Measurements from ENCODE around the gene SLC24A3. TPM values are rescaled to one million over a fixed set of nuclear protein-coding genes. Genes with fewer than 3 reads are reported as not detected.

The SLC24A3 gene
- total RNA-seq, 3 donors from 2014 or later: 4.9 to 12.3 (median 5.9) TPM

DNA sequence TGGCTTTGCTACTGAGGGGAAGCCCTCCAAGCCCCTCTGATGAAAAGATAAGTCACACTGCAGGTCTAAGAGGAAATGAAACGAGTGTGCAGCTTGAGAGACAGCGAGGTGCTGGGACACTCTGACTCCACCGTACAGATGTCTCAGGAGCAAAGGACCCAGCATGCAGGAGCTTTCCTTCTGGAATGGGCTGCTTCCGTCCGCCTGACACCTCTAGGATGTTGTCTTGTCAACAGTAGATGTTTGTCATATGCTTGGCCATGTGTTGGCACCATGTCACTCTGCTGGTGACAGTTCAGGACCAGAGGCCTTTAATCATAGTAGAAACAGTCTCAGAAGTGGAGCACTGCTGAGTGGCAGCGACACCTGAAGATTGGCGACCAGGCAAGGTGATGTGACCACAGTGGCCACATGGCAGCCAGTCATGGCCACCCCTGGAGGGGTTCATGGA lies 46.7 kb downstream of the SLC24A3 start:
- Histone ChIP-seq H3K36me3 (no peaks in the 10 kb centered on the region), H3K4me1 (peaks cover 0 to 2% of the 10 kb centered on the region in 2 donors), H3K4me3 (no peak overlapping the region), H3K27me3 (no peaks in the 10 kb centered on the region), H3K9me3 (no peaks in the 10 kb centered on the region), H3K27ac (no peak overlapping the region)
- DNase-seq (ENCODE audit: low spot score in 2 of 2): no peak
- intact Hi-C loops (cut with DNase I; ENCODE audit: low total_unique reads): no loop called here
- no peak for TF ChIP-seq POLR2AphosphoS5 (IDR thresholded peaks at IDR 0.05)
- TF ChIP-seq POLR2A (IDR thresholded peaks at IDR 0.05): no peak
- TF ChIP-seq CTCF (IDR thresholded peaks at IDR 0.05): no peak

- Histone ChIP-seq H3K27me3 (no peaks in the 10 kb centered on the region), H3K27ac (no peak overlapping the region), H3K36me3 (no peaks in the 10 kb centered on the region), H3K9me3 (no peaks in the 10 kb centered on the region), H3K4me1 (no peaks in the 10 kb centered on the region), H3K4me3 (no peak overlapping the region)
- DNase-seq (ENCODE audit: low spot score in 2 of 2): no peak
- TF ChIP-seq POLR2A (IDR thresholded peaks at IDR 0.05): no peak
- no peak for TF ChIP-seq CTCF (IDR thresholded peaks at IDR 0.05)
- TF ChIP-seq POLR2AphosphoS5 (IDR thresholded peaks at IDR 0.05): no peak
- intact Hi-C loops (cut with DNase I; ENCODE audit: low total_unique reads): no loop called here
These were observed 48.1 kb downstream of the SLC24A3 start for GRCh38 chr20:19260412-19261090.

- H3K4me1 ChIP-seq: no peaks in the 10 kb centered on the region
- H3K27ac ChIP-seq: no peak overlapping the region
- H3K9me3 ChIP-seq: no peaks in the 10 kb centered on the region
- DNase-seq (ENCODE audit: low spot score in 2 of 2): no peak
- intact Hi-C loops (cut with DNase I; ENCODE audit: low total_unique reads): no loop called here
- no peaks in the 10 kb centered on the region for H3K36me3 ChIP-seq
- no peak overlapping the region for H3K4me3 ChIP-seq
- no peaks in the 10 kb centered on the region for H3K27me3 ChIP-seq
- TF ChIP-seq CTCF (IDR thresholded peaks at IDR 0.05) (no peak), POLR2A (IDR thresholded peaks at IDR 0.05) (no peak), POLR2AphosphoS5 (IDR thresholded peaks at IDR 0.05) (no peak)
These were observed 51.7 kb downstream of the SLC24A3 start for GRCh38 chr20:19264191-19264590.

DNA sequence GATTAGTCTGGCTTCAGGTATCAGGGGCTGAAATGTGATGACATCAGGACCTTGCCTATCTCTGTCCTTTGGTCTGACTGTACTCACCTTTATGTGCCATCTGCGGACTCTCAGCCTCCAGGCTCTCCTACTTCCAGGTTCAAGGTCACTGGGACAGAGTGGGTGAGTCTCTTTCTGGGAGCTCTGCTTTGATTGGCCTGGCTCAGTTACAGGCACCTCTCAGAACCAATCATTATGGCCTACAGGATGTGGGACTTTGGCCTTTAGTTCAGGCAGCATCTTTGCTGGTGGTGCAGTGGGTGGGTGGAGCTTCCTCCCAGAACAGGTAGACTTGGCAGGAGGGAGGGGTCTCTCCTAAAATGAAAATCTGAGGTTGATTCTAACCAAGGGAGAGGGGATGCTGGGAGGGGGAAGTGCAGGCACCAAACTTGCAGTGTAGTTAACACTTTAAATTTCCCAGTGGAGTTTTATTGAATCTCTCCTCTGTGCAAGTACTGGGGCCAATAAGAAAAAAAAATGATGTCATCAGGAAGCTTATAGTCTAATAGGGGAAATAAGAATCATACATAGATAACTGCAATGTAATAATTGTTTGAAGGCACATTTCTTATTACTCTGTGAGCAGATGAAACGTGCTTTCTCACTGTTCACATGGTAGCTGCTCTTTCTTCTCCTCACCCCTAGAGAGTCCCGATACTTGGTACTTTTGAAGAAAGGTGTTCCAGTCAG lies 53.4 kb downstream of the SLC24A3 start:
- DNase-seq (ENCODE audit: low spot score in 2 of 2): no peak
- H3K9me3 ChIP-seq: no peaks in the 10 kb centered on the region
- H3K4me3 ChIP-seq: no peak overlapping the region
- H3K27me3 ChIP-seq: no peaks in the 10 kb centered on the region
- no peaks in the 10 kb centered on the region for H3K36me3 ChIP-seq
- no peak overlapping the region for H3K27ac ChIP-seq
- no peak for TF ChIP-seq CTCF (IDR thresholded peaks at IDR 0.05)
- TF ChIP-seq POLR2AphosphoS5 (IDR thresholded peaks at IDR 0.05): no peak
- no peak for TF ChIP-seq POLR2A (IDR thresholded peaks at IDR 0.05)
- no peaks in the 10 kb centered on the region for H3K4me1 ChIP-seq
- intact Hi-C loops (cut with DNase I; ENCODE audit: low total_unique reads): no loop called here

DNA sequence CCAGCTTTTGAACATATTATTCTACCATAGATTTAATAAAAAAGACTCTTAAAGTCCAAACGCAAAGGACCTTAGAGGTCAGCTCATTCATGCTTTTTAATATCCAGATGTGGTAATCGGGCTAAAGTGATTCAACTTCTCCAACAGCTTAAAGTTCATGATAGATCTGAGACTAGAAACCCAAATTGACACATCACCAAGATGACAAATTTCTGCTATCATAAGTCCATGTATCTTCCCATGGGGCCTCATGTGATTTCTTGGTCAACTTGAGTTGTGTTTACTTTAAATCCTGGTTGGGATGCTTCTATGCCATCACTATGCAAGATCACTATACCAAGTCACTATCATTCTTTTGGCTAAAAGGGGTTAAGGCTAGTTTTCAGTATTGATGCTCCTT lies 56.0 kb downstream of the SLC24A3 start:
- intact Hi-C loops (cut with DNase I; ENCODE audit: low total_unique reads): no loop called here
- Histone ChIP-seq H3K9me3 (no peaks in the 10 kb centered on the region), H3K4me3 (no peak overlapping the region), H3K4me1 (no peaks in the 10 kb centered on the region), H3K36me3 (no peaks in the 10 kb centered on the region), H3K27ac (no peak overlapping the region), H3K27me3 (no peaks in the 10 kb centered on the region)
- TF ChIP-seq CTCF (IDR thresholded peaks at IDR 0.05) (no peak), POLR2AphosphoS5 (IDR thresholded peaks at IDR 0.05) (no peak), POLR2A (IDR thresholded peaks at IDR 0.05) (no peak)
- DNase-seq (ENCODE audit: low spot score in 2 of 2): no peak

Measured in breast epithelium (tissue), 4 donors.